Limb (tissue), 2 donors: Measurements from ENCODE around the gene CHST15.
"Not testable (repeated sequence)": the region's sequence is repeated elsewhere in the genome, so short reads cannot be mapped to it uniquely, and the experiment has no call there.

Experiments used
- DNase-seq, 2 donors: peaks; one replicate each; pipeline ENCODE4 v3.0.0-alpha.2; 2016; ENCODE audit errors: extremely low spot score in 2 of 2

Gene CHST15

GRCh38 chr10:124124123-124124768, 30.8 kb upstream of the CHST15 start:
- no peak for DNase-seq

- no peak for DNase-seq
Measured at GRCh38 chr10:124123156-124123555, 29.8 kb upstream of the CHST15 start.

- no peak for DNase-seq
Measured at GRCh38 chr10:124122211-124122610, 28.8 kb upstream of the CHST15 start.

GRCh38 chr10:124120410-124121061, 27.1 kb upstream of the CHST15 start:
- no peak for DNase-seq

GRCh38 chr10:124119946-124120345, 26.5 kb upstream of the CHST15 start:
- no peak for DNase-seq

- DNase-seq = no peak
Measured at GRCh38 chr10:124119216-124119615, 25.8 kb upstream of the CHST15 start.

- no peak for DNase-seq
Measured at GRCh38 chr10:124117833-124118232, 24.4 kb upstream of the CHST15 start.

GRCh38 chr10:124117511-124117785, 24.1 kb upstream of the CHST15 start:
- no peak for DNase-seq

GRCh38 chr10:124116771-124117510, 23.5 kb upstream of the CHST15 start:
- no peak for DNase-seq

- no peak for DNase-seq
Measured at GRCh38 chr10:124114696-124115095, 21.3 kb upstream of the CHST15 start.

- DNase-seq = no peak
Measured at GRCh38 chr10:124112891-124113580, 19.6 kb upstream of the CHST15 start.

- no peak for DNase-seq
Measured at GRCh38 chr10:124110882-124111281, 17.5 kb upstream of the CHST15 start.

- no peak for DNase-seq
Measured at GRCh38 chr10:124109261-124109660, 15.9 kb upstream of the CHST15 start.

GRCh38 chr10:124107072-124107471, 13.7 kb upstream of the CHST15 start:
- no peak for DNase-seq

GRCh38 chr10:124106241-124106879, 13.0 kb upstream of the CHST15 start:
- no peak for DNase-seq

- no peak for DNase-seq
Measured at GRCh38 chr10:124105594-124105993, 12.2 kb upstream of the CHST15 start.

- DNase-seq = no peak
Measured at GRCh38 chr10:124105045-124105444, 11.6 kb upstream of the CHST15 start.

GRCh38 chr10:124104011-124104627, 10.7 kb upstream of the CHST15 start:
- DNase-seq = no peak

GRCh38 chr10:124101351-124101750, 8.0 kb upstream of the CHST15 start:
- DNase-seq = no peak

GRCh38 chr10:124100651-124101050, 7.3 kb upstream of the CHST15 start:
- DNase-seq = not testable (repeated sequence)

- DNase-seq = no peak
Measured at GRCh38 chr10:124100124-124100523, 6.7 kb upstream of the CHST15 start.
